HG03159 (cell line): ENCODE measurements around the gene NBAS.
"Not testable (repeated sequence)": the region's sequence is repeated elsewhere in the genome, so short reads cannot be mapped to it uniquely, and the experiment has no call there.

Experiments used
- ATAC-seq: cut with Tn5 transposase; IDR thresholded peaks from one replicate; pipeline ENCODE4 v1.9.1; 2021; ENCODE audit warnings: mild to moderate bottlenecking, moderate library complexity; ENCODE audit not compliant: unreplicated experiment

Gene NBAS

GRCh38 chr2:15485949-15486348 lies 75.2 kb downstream of the NBAS start:
- ATAC-seq: no peak

GRCh38 chr2:15481000-15481399 lies 80.1 kb downstream of the NBAS start:
- no peak for ATAC-seq

GRCh38 chr2:15480552-15480951 lies 80.6 kb downstream of the NBAS start:
- ATAC-seq: no peak

- no peak for ATAC-seq
Observed at GRCh38 chr2:15472876-15473275, 88.3 kb downstream of the NBAS start.

GRCh38 chr2:15472133-15472532 lies 89.0 kb downstream of the NBAS start:
- no peak for ATAC-seq

- no peak for ATAC-seq
Observed at GRCh38 chr2:15471606-15472005, 89.5 kb downstream of the NBAS start.

GRCh38 chr2:15460112-15460620 lies 101.0 kb downstream of the NBAS start:
- no peak for ATAC-seq

GRCh38 chr2:15458277-15458676 lies 102.9 kb downstream of the NBAS start:
- no peak for ATAC-seq

GRCh38 chr2:15457868-15458267 lies 103.3 kb downstream of the NBAS start:
- no peak for ATAC-seq

- ATAC-seq: no peak
Observed at GRCh38 chr2:15456352-15456751, 104.8 kb downstream of the NBAS start.

- no peak for ATAC-seq
Observed at GRCh38 chr2:15450808-15451207, 110.3 kb downstream of the NBAS start.

- ATAC-seq: no peak
Observed at GRCh38 chr2:15449556-15450236, 111.4 kb downstream of the NBAS start.

- ATAC-seq: no peak
Observed at GRCh38 chr2:15448250-15448839, 112.8 kb downstream of the NBAS start.

GRCh38 chr2:15447381-15447780 lies 113.8 kb downstream of the NBAS start:
- ATAC-seq: no peak

GRCh38 chr2:15446961-15447360 lies 114.2 kb downstream of the NBAS start:
- ATAC-seq: no peak

- no peak for ATAC-seq
Observed at GRCh38 chr2:15445891-15446562, 115.1 kb downstream of the NBAS start.

GRCh38 chr2:15439768-15440524 lies 121.2 kb downstream of the NBAS start:
- ATAC-seq: not testable (repeated sequence)

GRCh38 chr2:15439366-15439765 lies 121.8 kb downstream of the NBAS start:
- ATAC-seq: not testable (repeated sequence)

- ATAC-seq: no peak
Observed at GRCh38 chr2:15436195-15436594, 124.9 kb downstream of the NBAS start.

GRCh38 chr2:15435474-15435873 lies 125.7 kb downstream of the NBAS start:
- ATAC-seq: no peak

GRCh38 chr2:15432642-15433256 lies 128.4 kb downstream of the NBAS start:
- ATAC-seq: no peak
